AG04450 (cell line): ENCODE data around the gene LRMDA. TPM values are rescaled to one million over a fixed set of nuclear protein-coding genes. Genes with fewer than 3 reads are reported as not detected.

Source experiments
- CTCF ChIA-PET: fragments of 300-600, 350-600 bp; formaldehyde crosslinking; extraction: SDS; loops from one replicate; lab custom pipeline; 2022; ENCODE audit warnings: antibody characterized with exemption, inconsistent platforms; lab: Charles Lee
- POLR2A ChIA-PET: fragments of 350-600 bp; formaldehyde crosslinking; extraction: SDS; loops from one replicate; lab custom pipeline; 2021; ENCODE audit warnings: antibody characterized with exemption, inconsistent platforms; lab: Yijun Ruan, JAX
- DNase-seq: peaks from one replicate; pipeline ENCODE4 v3.0.0-alpha.2; 2011; ENCODE audit warnings: low read depth, low spot score
- H3K27ac ChIP-seq: one replicate; pipeline ENCODE4 v1.5.1; 2012; ENCODE audit warnings: low read depth, low read length, control low read depth
- H3K27me3 ChIP-seq: one replicate; pipeline ENCODE4 v1.6.0; 2012; ENCODE audit warnings: low read length; ENCODE audit not compliant: control insufficient read depth, insufficient read depth
- H3K4me3 ChIP-seq: 2 replicates; pipeline ENCODE4 v1.5.1; 2011; ENCODE audit warnings: mild to moderate bottlenecking, low read depth, low read length, control low read depth
- H3K9me3 ChIP-seq: 2 replicates; pipeline ENCODE4 v1.5.1; 2012; ENCODE audit warnings: low read length; ENCODE audit not compliant: control insufficient read depth, insufficient read depth
- polyA plus RNA-seq: library from polyadenylated mRNA; depleted of rRNA; stranded (reverse); fragments of >200 nt; gene quantifications from 2 replicates; pipeline ENCODE4 v1.2.3, GENCODE V29; 2011
- TF ChIP-seq, protein P1 (sequence below): IDR thresholded peaks from 2 replicates; pipeline ENCODE4 v1.5.1; 2011; ENCODE audit warnings: low read depth, low read length, control low read depth, inconsistent platforms

Gene LRMDA
- polyA plus RNA-seq, 1 experiment = 0.12 TPM

DNA sequence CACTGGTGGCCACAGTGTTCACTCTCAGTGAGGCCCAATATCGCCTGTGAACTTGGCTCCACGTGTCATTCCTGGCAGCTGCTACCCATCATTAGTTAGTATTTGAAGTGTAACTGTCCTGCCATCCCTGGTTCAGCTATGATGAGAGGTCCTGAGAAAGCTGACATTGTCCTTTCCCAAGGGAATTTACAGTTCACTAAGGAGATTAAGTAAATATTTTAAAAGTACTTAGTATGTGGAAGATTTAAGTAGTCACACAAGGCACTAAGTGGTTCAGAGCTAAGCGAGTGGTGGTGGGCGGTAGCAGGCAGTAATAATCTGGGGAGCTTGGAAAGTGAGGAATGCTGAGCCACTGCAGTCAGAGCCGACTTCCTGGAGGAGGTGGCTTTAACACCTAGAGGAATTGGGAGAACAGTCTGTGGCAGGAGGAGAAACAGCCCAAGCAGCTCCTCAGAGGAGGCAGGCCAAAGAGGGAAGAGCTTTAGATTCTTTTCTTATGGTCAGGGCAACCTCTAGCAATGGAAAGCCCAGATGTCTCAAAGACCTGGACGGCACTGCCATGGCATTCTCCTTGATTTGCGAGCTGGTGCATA is 519.7 kb downstream of the LRMDA start:
- Histone ChIP-seq H3K9me3 (no peaks in the 10 kb centered on the region), H3K27me3 (peaks cover 2% of the 10 kb centered on the region), H3K27ac (no peak overlapping the region), H3K4me3 (no peak overlapping the region)
- TF ChIP-seq, protein P1, sequence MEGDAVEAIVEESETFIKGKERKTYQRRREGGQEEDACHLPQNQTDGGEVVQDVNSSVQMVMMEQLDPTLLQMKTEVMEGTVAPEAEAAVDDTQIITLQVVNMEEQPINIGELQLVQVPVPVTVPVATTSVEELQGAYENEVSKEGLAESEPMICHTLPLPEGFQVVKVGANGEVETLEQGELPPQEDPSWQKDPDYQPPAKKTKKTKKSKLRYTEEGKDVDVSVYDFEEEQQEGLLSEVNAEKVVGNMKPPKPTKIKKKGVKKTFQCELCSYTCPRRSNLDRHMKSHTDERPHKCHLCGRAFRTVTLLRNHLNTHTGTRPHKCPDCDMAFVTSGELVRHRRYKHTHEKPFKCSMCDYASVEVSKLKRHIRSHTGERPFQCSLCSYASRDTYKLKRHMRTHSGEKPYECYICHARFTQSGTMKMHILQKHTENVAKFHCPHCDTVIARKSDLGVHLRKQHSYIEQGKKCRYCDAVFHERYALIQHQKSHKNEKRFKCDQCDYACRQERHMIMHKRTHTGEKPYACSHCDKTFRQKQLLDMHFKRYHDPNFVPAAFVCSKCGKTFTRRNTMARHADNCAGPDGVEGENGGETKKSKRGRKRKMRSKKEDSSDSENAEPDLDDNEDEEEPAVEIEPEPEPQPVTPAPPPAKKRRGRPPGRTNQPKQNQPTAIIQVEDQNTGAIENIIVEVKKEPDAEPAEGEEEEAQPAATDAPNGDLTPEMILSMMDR = no peak
- POLR2A ChIA-PET = no interaction called here
- DNase-seq = no peak
- CTCF ChIA-PET = no interaction called here

DNA sequence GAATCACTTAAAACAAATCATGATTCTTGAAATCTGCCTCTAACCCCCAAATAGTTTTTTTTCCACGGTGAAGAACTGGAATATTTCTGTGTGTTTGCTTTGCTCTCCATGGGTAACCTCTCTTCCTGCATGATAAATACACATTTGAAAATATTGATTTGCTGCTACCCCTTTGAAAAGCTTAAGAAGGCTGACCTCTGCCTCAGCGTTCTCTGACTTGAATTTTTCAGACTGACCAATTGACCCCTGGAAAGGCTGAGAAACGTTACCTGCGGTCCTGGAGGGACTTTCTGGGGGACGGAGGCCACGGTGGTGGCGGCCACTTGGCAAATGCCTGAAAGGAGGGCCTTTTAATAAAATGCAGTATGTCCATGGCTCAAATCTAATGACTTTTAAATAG is 520.2 kb downstream of the LRMDA start:
- CTCF ChIA-PET = no interaction called here
- Histone ChIP-seq H3K27ac (no peak overlapping the region), H3K27me3 (peaks cover 2% of the 10 kb centered on the region), H3K4me3 (no peak overlapping the region), H3K9me3 (no peaks in the 10 kb centered on the region)
- no peak for DNase-seq
- TF ChIP-seq, protein P1 = no peak
- POLR2A ChIA-PET = no interaction called here

DNA sequence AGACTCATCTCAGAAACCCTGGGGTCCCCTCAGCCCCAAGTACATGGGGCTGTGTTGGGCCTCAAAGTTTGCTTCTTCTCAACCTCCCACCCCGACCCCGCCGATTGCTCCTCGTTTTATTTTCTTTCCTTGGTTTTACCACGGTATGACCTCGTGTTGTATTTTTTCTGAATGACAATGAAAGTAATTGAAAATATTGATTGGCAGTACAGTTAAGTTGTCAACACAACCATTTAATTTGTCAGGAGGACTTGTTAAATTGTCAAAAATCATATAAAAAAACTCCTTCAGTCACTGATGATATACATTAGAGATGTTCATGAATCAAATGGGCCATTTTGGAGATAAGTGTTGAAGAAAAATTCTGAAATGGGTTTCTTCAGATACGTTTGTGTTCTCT is 520.7 kb downstream of the LRMDA start:
- TF ChIP-seq, protein P1 = no peak
- ChIA-PET CTCF (no interaction called here), POLR2A (no interaction called here)

DNA sequence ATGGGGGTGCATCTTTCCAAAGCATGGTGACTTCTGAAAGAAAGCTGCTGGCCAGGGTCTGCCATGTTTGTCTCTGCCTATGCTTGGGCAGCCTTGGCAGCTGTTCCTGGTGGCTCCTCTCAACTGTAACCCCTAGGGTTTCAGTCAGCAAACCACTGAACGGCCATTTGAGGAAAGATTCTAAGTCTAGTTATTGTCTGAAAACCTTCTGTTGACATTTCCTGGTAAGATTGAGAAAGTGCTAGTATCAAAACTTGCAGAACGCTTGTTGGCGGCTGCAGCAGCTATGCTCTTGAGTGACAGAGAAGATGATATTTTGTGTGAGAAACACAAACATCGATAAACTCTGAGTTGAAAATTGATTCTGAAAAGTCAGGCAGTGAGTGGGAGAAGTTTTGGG is 523.1 kb downstream of the LRMDA start:
- Histone ChIP-seq H3K27me3 (no peaks in the 10 kb centered on the region), H3K9me3 (no peaks in the 10 kb centered on the region), H3K4me3 (no peak overlapping the region), H3K27ac (no peak overlapping the region)
- TF ChIP-seq, protein P1 = no peak
- no peak for DNase-seq
- ChIA-PET CTCF (interaction anchor here (0.7 kb wide), 1 partner anchor 82 kb away, joined by 3 read pairs; no protein-coding TSS in a partner anchor), POLR2A (no interaction called here)

More for the DNA sequence above, 520.7 kb downstream of the LRMDA start:
- Histone ChIP-seq H3K27ac (no peak overlapping the region), H3K27me3 (peaks cover 2% of the 10 kb centered on the region), H3K9me3 (no peaks in the 10 kb centered on the region), H3K4me3 (no peak overlapping the region)
- no peak for DNase-seq

DNA sequence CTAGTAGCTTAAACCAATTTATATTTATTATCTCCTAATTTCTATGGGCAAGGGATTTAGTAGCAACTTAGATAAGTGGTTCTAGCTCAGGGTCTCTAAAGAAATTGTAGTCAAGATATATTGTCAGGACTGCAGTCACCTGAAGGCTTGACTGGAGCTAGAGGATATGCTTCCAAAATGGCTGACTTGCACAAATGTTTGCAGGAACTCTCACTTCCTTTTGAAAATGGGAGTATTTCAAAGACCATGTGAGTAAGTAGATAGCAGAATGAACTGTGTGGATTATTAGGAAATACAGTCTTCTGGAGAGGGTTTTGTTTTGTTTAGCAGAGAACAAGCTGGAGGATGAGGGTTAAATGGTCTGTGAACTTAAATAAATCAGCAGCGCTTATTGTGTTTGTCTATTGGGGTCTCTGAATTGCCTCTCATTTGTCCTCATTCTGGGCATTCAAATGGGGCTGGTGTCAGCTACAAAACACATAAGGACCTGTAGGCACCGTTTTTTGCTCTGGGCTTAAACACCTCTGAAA is 524.6 kb downstream of the LRMDA start:
- DNase-seq = no peak
- Histone ChIP-seq H3K27ac (no peak overlapping the region), H3K4me3 (no peak overlapping the region), H3K27me3 (no peaks in the 10 kb centered on the region), H3K9me3 (no peaks in the 10 kb centered on the region)
- ChIA-PET POLR2A (no interaction called here), CTCF (no interaction called here)
- TF ChIP-seq, protein P1 = no peak
